Renal cortical epithelial cell (primary cell): ENCODE data around the gene TDRD3. TPM values are rescaled to one million over a fixed set of nuclear protein-coding genes. Genes with fewer than 3 reads are reported as not detected.
"Not testable (repeated sequence)": the region's sequence is repeated elsewhere in the genome, so short reads cannot be mapped to it uniquely, and the experiment has no call there.

Experiments
- DNase-seq: peaks from one replicate; pipeline ENCODE4 v3.0.0-alpha.2; 2011; ENCODE audit warnings: low read depth
- total RNA-seq: library from RNA; depleted of rRNA; stranded (reverse); fragments of >200 nt; gene quantifications from 2 replicates; pipeline ENCODE4 v1.2.3, GENCODE V29; 2014

The TDRD3 gene
- total RNA-seq: 17.7 and 21.0 TPM in 2 replicates

DNA sequence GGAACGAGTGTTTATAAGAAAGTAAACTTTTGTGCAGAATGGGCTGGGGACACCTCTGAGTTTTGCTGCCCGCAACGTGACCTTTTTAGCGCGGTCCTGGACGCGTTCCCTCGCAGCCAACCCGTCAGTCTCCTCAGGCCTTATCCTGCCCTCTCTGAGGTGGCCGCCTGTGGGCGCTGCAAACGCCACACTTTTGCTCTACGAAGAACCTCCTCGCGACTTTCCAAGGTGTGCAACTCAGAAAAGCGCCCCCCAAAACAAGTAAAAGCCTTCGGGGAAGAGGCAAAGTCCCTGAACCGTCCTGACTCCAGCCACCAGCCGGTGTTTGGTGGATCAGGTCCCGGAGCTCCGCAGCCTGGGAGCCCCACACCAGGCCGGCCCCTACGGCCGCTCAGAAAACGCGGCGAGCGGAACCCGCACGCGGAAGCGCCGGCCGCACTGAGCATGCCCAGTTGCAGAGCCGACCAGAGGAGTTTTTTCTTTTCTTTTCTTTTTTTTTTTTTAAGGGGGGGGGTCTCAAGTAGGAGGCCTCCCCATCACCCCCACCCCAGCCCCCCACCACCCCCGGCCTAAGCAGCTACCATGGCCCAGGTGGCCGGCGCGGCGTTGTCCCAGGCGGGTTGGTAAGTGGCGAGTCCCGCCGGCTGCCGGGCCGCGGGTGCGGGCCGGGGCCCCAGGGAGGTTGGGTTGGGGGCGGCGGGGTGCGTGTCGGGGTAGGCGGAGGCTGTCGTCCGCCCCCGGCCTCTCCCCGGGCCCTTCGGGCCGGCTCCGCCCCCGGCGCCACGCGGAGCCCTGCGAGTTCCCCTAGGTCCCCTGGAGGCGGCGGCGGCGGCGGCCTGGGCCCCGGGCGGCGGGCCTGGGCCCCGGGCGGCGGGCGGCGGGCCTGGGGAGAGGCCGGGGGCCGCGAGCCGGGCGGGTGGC is at the start of gene TDRD3:
TSS of gene TDRD3 (plus strand) at position 438 of the 921 bp plus-strand sequence. CDS start at position 583, 145 bp downstream.
- DNase-seq: peak; percentile 74

- DNase-seq: no peak
These were observed 49.3 kb upstream of the TDRD3 start for GRCh38 chr13:60347690-60348089.

GRCh38 chr13:60348097-60348496 is 48.9 kb upstream of the TDRD3 start:
- DNase-seq: no peak

DNA sequence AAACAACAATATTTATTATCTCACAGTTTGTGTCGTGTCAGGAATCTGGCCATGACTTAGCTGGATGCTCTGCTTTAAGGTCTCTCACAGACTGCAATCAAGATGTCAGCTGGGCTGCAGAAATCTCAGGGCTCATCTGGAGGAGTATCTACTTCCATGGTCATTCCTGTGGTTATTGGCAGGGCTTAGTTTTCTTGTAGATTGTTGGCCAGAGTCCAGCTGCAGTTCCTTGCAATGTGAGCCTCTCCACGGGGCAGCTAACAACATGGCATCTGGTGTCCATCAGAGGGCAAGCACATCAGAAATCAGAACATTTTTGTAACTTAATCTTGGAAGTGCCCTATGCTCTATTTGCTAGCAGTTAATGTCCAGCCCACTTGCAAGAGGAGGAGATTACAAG is 45.7 kb upstream of the TDRD3 start:
- peak; percentile 64 for DNase-seq

DNA sequence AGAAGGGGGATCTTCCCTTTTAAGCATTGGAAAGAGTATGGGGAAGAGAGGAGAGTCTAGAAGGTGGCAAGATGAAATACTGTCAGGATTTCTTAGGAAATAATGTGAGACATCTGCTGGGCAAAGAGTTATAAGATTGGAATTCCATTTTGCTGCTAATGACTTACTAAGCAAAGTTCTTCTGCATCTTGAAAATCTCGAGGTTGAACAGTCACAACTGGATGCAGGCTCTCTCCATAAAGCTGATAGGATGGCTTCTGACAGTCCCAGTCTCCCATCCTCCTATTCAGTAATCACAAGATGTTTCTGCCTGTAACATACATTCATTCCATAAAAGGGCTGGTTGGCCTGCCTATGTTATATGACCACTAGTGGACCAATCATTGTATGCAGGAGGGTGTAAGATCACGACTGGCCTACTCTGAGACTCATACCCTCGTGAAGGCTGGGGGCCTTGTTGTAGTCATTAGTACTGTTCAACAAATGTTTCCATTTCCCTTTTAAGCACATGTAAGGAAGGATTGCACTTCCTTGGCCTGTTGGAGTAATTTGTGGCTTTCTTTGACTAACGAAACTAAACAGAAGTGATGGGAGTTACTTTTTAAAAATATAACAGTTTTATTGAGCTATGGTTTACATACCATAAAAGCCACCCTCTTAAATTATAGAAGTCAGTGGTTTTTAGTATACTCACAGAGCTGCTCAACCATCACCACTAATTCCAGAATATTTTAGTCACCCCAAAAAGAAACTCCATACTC is 45.0 kb upstream of the TDRD3 start:
- DNase-seq: no peak

GRCh38 chr13:60352644-60353043 is 44.4 kb upstream of the TDRD3 start:
- no peak for DNase-seq

DNA sequence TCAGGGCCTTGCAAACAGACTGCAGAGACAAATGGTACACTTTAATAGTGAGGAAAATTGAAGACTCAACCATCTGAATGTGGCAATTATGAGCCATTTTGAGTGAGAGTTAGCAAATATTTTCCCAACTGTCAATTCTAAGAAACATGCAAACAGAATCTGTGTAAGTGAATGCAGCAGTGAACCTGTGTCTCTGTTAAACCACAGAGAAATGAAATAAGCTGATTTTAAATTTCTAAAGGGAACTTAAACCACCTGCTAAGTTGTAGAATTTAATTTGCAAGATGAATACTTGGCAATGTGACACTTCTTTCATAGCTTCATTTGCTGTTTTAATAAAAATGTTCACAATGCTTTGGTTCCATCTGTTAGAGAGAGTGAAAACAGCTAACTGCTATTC is 42.0 kb upstream of the TDRD3 start:
- no peak for DNase-seq

- DNase-seq: no peak
These were observed 40.0 kb upstream of the TDRD3 start for GRCh38 chr13:60356970-60357369.

GRCh38 chr13:60358453-60358852 is 38.6 kb upstream of the TDRD3 start:
- DNase-seq: no peak

- no peak for DNase-seq
These were observed 33.7 kb upstream of the TDRD3 start for GRCh38 chr13:60363288-60363687.

DNA sequence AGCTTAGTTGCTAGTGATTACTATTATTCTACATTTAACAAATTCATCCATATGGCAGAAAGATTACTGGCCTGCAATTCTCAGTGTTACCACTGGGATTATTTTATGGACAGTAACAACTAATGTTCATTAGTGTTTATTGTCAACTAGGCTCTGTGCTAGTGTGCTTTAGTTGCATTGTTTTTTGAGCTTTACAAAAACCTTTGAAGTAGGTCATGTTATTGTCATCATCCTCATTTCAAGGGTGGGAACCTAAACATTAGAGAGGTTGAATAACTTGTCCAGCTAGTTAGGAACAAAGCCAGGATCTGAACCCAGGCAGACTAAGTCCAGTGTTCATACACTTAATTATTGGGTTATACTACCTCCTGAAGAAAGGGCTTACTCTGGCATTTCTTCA is 27.8 kb upstream of the TDRD3 start:
- DNase-seq: peak; percentile 8

GRCh38 chr13:60370343-60370742 is 26.7 kb upstream of the TDRD3 start:
- no peak for DNase-seq

DNA sequence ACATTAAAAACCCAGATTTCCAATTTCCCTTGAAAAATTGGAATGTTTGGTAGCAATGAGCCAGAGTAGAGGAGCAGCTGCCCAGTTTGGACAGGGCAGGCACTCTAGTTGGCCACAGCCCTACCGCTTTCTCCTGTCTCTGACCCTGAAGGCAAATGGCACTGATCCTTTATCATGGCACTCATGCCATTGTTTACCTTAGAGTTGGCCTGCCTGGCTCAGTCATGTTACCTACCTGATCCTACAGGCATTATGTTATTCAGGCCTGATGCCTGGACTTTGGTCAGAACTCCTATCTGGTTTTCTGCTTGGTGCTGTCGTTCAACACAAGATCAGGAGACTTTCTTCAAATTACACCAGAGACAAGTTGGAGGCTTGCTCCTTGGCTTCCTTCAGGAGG is 24.9 kb upstream of the TDRD3 start:
- DNase-seq: no peak

DNA sequence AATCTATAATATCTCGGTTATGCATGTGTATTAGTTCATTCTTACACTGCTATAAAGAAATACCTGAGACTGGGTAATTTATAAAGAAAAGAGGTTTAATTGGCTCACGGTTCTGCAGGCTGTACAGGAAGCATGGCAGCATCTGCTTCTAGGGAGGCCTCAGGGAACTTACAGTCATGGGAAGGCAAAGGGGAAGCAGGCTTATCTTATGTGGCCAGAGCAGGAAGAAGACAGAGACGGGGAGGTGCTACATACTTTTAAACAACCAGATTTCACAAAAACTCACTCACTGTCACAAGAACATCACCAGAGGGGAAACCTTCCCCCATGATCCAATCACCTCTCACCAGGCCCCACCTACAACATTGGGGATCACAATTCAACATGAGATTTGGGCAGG is 17.7 kb upstream of the TDRD3 start:
- DNase-seq: not testable (repeated sequence)

- DNase-seq: peak; percentile 63
These were observed 17.0 kb upstream of the TDRD3 start for GRCh38 chr13:60379837-60380565.

DNA sequence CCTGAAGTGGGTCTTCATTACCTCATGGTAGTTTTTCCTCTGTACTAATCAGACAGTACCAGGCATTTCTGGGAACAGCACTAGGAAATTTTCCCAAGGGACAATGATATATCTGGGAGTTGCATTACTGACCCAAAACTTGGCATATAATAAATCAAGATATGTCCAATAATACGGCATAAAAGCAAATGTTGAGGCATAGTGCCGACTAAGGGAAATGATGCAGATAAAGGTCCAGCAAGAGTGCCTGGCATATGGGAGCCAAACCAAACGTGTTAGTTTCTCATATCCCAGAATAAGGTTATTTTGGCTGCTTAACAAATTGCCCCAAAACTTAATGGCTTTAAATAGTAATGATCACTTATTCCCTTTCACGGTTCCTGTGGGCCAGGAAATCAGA is 12.1 kb upstream of the TDRD3 start:
- DNase-seq: no peak

DNA sequence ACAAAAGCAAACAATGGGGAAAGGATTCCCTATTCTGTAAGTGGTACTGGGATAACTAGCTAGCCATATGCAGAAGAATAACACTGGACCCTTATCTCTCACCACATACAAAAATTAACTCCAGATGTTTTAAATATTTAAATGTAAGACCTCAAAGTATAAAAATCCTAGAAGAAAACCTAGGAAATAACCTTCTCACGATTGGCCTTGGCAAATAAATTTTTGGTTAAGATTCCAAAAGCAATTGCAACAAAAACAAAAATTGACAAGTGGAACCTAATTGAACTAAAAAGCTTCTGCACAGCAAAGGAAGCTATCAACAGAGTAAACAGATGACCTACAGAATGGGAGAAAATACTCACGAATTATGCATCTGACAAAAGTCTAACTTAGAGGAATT is 10.8 kb upstream of the TDRD3 start:
- no peak for DNase-seq

GRCh38 chr13:60392131-60392530 is 4.9 kb upstream of the TDRD3 start:
- DNase-seq: no peak

GRCh38 chr13:60395971-60396782 is 843 bp upstream of the TDRD3 start:
- peak; percentile 83 for DNase-seq

GRCh38 chr13:60397704-60398378 is 821 bp downstream of the TDRD3 start:
- DNase-seq: peak; percentile 36
